ENCODE measurements around the gene UTP25. TPM values are rescaled to one million over a fixed set of nuclear protein-coding genes. Genes with fewer than 3 reads are reported as not detected.

UTP25 gene, protein sequence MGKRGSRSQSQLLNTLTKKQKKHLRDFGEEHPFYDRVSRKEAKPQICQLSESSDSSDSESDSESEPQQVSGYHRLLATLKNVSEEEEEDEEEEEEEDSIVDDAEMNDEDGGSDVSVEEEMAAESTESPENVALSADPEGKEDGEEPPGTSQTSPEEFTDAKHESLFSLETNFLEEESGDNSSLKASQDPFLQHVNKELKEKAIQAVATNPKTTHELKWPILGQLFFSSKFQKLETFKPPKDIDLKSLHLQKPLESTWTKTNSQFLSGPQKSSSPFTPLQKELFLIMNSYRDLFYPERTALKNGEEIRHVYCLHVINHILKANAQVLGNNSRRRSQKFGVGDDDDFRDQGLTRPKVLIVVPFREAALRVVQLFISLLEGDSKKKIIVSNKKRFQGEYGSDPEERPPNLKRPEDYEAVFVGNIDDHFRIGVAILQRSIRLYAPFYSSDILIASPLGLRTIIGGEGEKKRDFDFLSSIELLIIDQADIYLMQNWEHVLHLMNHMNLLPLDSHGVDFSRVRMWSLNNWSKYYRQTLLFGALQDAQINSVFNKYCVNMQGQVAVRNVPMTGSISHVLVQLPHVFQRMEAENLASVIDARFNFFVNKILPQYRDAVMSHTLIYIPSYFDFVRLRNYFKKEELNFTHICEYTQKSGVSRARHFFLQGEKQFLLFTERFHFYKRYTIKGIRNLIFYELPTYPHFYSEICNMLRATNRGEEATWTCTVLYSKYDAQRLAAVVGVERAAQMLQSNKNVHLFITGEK
- total RNA-seq (2014; rRNA removed) (14.3 and 15.3 TPM in 2 replicates), Bru-seq, nascent RNA (percentile 88 among the genes with signal in this experiment), BruChase-seq, experiment 1, labeled RNA remaining after a 6-hour chase (percentile 85 among the genes with signal in this experiment), BruChase-seq, experiment 2, labeled RNA remaining after a 2-hour chase (percentile 87 among the genes with signal in this experiment)
- long read RNA-seq, full-length matches to known transcripts = 33 of 46 reads
- long read RNA-seq, partial matches to known transcripts = 6 of 46 reads
- long read RNA-seq, other reads (novel, unspliced or antisense) = 7 of 46 reads

DNA sequence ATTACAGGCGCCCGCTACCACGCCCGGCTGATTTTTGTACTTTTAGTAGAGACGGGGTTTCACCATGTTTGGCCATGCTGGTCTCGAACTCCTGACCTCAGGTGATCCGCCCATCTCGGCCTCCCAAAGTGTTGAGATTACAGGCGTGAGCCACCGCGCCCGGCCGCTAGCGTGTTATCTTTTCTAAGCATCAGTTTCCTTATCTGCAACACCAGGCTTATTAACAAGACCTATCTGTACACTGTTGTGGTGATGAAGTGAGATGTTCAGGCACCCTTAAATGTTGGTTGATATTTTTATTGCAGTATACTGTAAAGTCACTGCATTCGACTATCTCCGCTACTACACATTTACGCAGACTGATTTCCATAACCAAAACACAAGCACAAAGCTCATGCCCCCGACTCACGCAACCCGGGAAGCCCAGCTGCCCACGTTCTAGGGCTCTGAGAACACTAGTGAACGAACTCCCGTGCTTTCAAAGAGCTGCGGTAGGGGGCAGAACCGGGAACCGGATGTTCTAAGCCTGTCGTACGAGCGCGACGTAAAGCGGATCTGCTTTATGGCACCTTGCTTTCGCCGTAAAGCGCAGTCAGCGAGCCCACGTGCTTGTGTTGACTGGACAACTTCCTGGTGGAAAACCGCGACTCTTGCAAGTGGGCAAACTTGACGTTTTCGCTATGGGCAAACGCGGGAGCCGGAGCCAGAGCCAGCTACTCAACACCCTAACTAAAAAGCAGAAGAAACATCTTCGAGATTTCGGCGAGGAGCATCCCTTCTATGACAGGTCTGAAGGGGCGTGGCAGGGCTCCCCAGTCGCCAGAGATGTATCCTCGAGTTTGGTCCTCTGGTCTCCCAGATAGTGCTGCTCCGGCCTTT is at the start of gene UTP25:
Gene UTP25, plus strand, starts transcription at position 589 of the 879 bp plus-strand sequence. Its CDS starts 92 bp downstream, at position 681.
- Histone ChIP-seq H3K4me3 (ENCODE audit: low read length) (peak within 1 kb of the TSS; percentile 83), H3F3A (ENCODE audit: low read length, unreplicated experiment) (peaks cover 12% of the 10 kb centered on the region), H2AFZ (ENCODE audit: low read length) (peak within 1 kb of the TSS; percentile 75), H3K79me2 (ENCODE audit: low read length) (peaks cover 43% of the 10 kb centered on the region), H3K27ac (ENCODE audit: low read length) (peak within 1 kb of the TSS; percentile 95), H3K4me2 (ENCODE audit: low read length) (peak within 1 kb of the TSS; percentile 81), H3K9me3 (ENCODE audit: low read length) (no peaks in the 10 kb centered on the region), H3K9me2 (replicated peaks; ENCODE audit: low read length) (no peaks in the 10 kb centered on the region), H3K9ac (ENCODE audit: low read length) (peak within 1 kb of the TSS; percentile 89), H3K36me3 (ENCODE audit: low read depth, low read length) (peaks cover 18% of the 10 kb centered on the region), H3K27me3 (ENCODE audit: low read length) (no peaks in the 10 kb centered on the region), H3K4me1 (ENCODE audit: insufficient read depth, low read length) (peaks cover 80% of the 10 kb centered on the region), H4K20me1 (ENCODE audit: low read length) (no peaks in the 10 kb centered on the region)
- intact Hi-C loops (cut with micrococcal nuclease) = loop anchor here (2.0 to 10.0 kb wide), 2 partner anchors 43 to 407 kb away; partner anchors contain the start of genes C1orf74 and SERTAD4
- TF ChIP-seq, protein P1, sequence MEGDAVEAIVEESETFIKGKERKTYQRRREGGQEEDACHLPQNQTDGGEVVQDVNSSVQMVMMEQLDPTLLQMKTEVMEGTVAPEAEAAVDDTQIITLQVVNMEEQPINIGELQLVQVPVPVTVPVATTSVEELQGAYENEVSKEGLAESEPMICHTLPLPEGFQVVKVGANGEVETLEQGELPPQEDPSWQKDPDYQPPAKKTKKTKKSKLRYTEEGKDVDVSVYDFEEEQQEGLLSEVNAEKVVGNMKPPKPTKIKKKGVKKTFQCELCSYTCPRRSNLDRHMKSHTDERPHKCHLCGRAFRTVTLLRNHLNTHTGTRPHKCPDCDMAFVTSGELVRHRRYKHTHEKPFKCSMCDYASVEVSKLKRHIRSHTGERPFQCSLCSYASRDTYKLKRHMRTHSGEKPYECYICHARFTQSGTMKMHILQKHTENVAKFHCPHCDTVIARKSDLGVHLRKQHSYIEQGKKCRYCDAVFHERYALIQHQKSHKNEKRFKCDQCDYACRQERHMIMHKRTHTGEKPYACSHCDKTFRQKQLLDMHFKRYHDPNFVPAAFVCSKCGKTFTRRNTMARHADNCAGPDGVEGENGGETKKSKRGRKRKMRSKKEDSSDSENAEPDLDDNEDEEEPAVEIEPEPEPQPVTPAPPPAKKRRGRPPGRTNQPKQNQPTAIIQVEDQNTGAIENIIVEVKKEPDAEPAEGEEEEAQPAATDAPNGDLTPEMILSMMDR (conservative IDR thresholded peaks at IDR 0.05; ENCODE audit: low read depth, low read length) = peak; percentile 81
- TF ChIP-seq EZH2 (IDR thresholded peaks at IDR 0.05; ENCODE audit: low read length, unreplicated experiment) = no peak
- no peak for TF ChIP-seq EZH2phosphoT487 (IDR thresholded peaks at IDR 0.05; ENCODE audit: borderline replicate concordance, low read length)
- ATAC-seq (peak; percentile 28), DNase-seq (peak; percentile 99)
- ChIA-PET CTCF (interaction anchor here (0.6 to 0.7 kb wide), 2 partner anchors 152 to 172 kb away, joined by 4 read pairs; no protein-coding TSS in a partner anchor), POLR2A (ENCODE audit: unreplicated experiment) (interaction anchor here (0.5 to 0.6 kb wide), 2 partner anchors 19 to 69 kb away, joined by 3 to 4 read pairs; no protein-coding TSS in a partner anchor)
- BruUV-seq (replicated peaks) = TSS peak; percentile 73

DNA sequence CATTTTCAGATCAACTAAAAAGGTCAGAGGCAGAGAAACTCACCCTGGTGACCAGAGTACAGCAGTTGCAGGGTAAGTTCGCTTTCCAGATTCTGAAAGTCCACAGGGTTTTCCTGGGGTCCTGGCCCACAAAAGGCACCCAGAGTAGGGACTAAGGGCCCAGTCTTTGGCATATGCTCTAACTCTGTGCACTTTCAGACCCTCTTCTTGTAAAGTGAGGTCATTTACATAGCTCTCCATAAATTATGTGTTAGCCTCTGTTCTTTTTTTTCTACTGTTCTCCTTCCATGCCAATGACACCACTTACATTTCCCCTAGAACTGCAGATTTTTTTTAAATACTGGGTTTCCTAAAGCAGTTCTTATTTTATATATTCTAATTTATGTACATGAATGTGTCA is 49.7 kb upstream of the UTP25 start:
- H3K79me2 ChIP-seq (ENCODE audit: low read length) = peaks cover 8% of the 10 kb centered on the region
- H3K4me2 ChIP-seq (ENCODE audit: low read length) = no peak overlapping the region
- CTCF ChIA-PET = no interaction called here
- no peak overlapping the region for H2AFZ ChIP-seq (ENCODE audit: low read length)
- H3K27me3 ChIP-seq (ENCODE audit: low read length) = no peaks in the 10 kb centered on the region
- POLR2A ChIA-PET (ENCODE audit: unreplicated experiment) = no interaction called here
- H3K27ac ChIP-seq (ENCODE audit: low read length) = no peak overlapping the region
- no peaks in the 10 kb centered on the region for H3K9me2 ChIP-seq (replicated peaks; ENCODE audit: low read length)
- TF ChIP-seq EZH2 (IDR thresholded peaks at IDR 0.05; ENCODE audit: low read length, unreplicated experiment) (no peak), EZH2phosphoT487 (IDR thresholded peaks at IDR 0.05; ENCODE audit: borderline replicate concordance, low read length) (no peak)
- TF ChIP-seq, protein P1 (conservative IDR thresholded peaks at IDR 0.05; ENCODE audit: low read depth, low read length) = no peak
- no peaks in the 10 kb centered on the region for H3K9me3 ChIP-seq (ENCODE audit: low read length)
- no peaks in the 10 kb centered on the region for H3K36me3 ChIP-seq (ENCODE audit: low read depth, low read length)
- 0 out of 2 replicates have a peak, but pooled peaks cover under 1% of the 10 kb centered on the region for H3K4me1 ChIP-seq (ENCODE audit: insufficient read depth, low read length)
- H3F3A ChIP-seq (ENCODE audit: low read length, unreplicated experiment) = no peaks in the 10 kb centered on the region
- H3K4me3 ChIP-seq (ENCODE audit: low read length) = no peak overlapping the region
- ATAC-seq (no peak), DNase-seq (no peak)
- no TSS peak for BruUV-seq (replicated peaks)
- no peak overlapping the region for H3K9ac ChIP-seq (ENCODE audit: low read length)
- intact Hi-C loops (cut with micrococcal nuclease) = no loop called here
- no peaks in the 10 kb centered on the region for H4K20me1 ChIP-seq (ENCODE audit: low read length)
